ENCODE measurements around the gene FOXP1.

Gene FOXP1

GRCh38 chr3:71311661-71312046, 271.9 kb downstream of the FOXP1 start:
- TF ChIP-seq POLR2A (IDR thresholded peaks at IDR 0.05; ENCODE audit: low read depth, low read length) = no peak
- TF ChIP-seq TAF1 (IDR thresholded peaks at IDR 0.05; ENCODE audit: borderline replicate concordance, low read depth, low read length) = no peak
- no peak for TF ChIP-seq POLR2AphosphoS5 (IDR thresholded peaks at IDR 0.05; ENCODE audit: low read depth, low read length)
- FAIRE-seq = no peak
- DNase-seq (ENCODE audit: insufficient read length) = no peak

DNA sequence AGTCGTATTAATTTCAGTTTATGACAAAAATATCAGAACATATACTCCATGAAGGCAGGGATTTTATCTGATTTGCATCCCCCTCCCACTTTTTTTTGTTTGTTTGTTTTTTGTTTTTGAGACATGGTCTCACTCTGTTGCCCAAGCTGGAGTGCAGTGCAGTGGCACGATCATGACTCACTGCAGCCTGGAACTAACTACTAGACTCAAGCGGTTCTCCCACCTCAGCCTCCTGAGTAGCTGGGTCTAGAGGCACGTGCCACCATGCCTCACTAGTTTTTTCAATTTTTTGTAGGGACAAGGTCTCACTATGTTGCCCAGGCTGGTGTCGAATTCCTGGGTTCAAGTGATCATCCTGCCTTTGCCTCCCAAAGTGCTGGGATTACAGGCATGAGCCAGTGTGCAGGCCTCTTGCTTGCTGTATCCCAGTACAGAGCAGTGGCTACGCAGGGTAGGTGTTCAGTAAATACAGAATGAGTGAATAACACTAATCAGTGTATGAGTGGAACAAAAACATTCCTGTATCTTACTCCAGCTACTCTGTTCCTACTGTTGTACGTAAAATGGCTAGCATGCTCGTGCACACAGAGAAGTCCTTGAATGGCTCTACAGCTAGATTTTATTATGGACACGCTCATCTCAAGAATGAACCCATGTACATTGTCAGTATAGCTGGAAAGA, 272.4 kb downstream of the FOXP1 start:
- no peak for FAIRE-seq
- TF ChIP-seq POLR2AphosphoS5 (IDR thresholded peaks at IDR 0.05; ENCODE audit: low read depth, low read length) = no peak
- TF ChIP-seq TAF1 (IDR thresholded peaks at IDR 0.05; ENCODE audit: borderline replicate concordance, low read depth, low read length) = no peak
- no peak for TF ChIP-seq POLR2A (IDR thresholded peaks at IDR 0.05; ENCODE audit: low read depth, low read length)

GRCh38 chr3:71310359-71310979, 273.1 kb downstream of the FOXP1 start:
- FAIRE-seq (no peak), DNase-seq (ENCODE audit: insufficient read length) (no peak)
- TF ChIP-seq POLR2A (IDR thresholded peaks at IDR 0.05; ENCODE audit: low read depth, low read length) (no peak), POLR2AphosphoS5 (IDR thresholded peaks at IDR 0.05; ENCODE audit: low read depth, low read length) (no peak), TAF1 (IDR thresholded peaks at IDR 0.05; ENCODE audit: borderline replicate concordance, low read depth, low read length) (no peak)

More for the DNA sequence above, 272.4 kb downstream of the FOXP1 start:
- DNase-seq (ENCODE audit: insufficient read length) = no peak

DNA sequence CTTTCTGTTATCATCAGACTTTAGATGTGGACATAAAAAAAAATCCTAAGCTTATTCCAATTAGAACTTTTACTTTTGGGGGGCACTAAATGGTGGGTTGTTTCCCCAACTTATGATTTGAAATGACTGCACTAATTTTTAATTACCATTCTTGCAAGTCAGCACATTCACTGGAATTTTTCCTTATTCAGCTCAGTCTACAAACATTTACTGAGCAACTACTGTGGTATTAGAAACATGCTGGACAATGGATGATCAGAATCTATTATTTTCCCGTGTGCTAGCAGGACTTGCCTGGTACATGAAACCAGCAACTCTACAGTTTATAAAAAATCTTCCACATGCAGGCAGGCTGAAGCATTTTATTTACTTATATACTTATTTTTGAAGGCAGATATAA, 273.6 kb downstream of the FOXP1 start:
- TF ChIP-seq TAF1 (IDR thresholded peaks at IDR 0.05; ENCODE audit: borderline replicate concordance, low read depth, low read length) (no peak), POLR2A (IDR thresholded peaks at IDR 0.05; ENCODE audit: low read depth, low read length) (no peak), POLR2AphosphoS5 (IDR thresholded peaks at IDR 0.05; ENCODE audit: low read depth, low read length) (no peak)
- FAIRE-seq (no peak), DNase-seq (ENCODE audit: insufficient read length) (no peak)

- FAIRE-seq (no peak), DNase-seq (ENCODE audit: insufficient read length) (no peak)
- TF ChIP-seq POLR2AphosphoS5 (IDR thresholded peaks at IDR 0.05; ENCODE audit: low read depth, low read length) (no peak), TAF1 (IDR thresholded peaks at IDR 0.05; ENCODE audit: borderline replicate concordance, low read depth, low read length) (no peak), POLR2A (IDR thresholded peaks at IDR 0.05; ENCODE audit: low read depth, low read length) (no peak)
Measured at GRCh38 chr3:71309342-71309741, 274.2 kb downstream of the FOXP1 start.

GRCh38 chr3:71308836-71309235, 274.7 kb downstream of the FOXP1 start:
- TF ChIP-seq TAF1 (IDR thresholded peaks at IDR 0.05; ENCODE audit: borderline replicate concordance, low read depth, low read length) (no peak), POLR2A (IDR thresholded peaks at IDR 0.05; ENCODE audit: low read depth, low read length) (no peak), POLR2AphosphoS5 (IDR thresholded peaks at IDR 0.05; ENCODE audit: low read depth, low read length) (no peak)
- FAIRE-seq (no peak), DNase-seq (ENCODE audit: insufficient read length) (no peak)

DNA sequence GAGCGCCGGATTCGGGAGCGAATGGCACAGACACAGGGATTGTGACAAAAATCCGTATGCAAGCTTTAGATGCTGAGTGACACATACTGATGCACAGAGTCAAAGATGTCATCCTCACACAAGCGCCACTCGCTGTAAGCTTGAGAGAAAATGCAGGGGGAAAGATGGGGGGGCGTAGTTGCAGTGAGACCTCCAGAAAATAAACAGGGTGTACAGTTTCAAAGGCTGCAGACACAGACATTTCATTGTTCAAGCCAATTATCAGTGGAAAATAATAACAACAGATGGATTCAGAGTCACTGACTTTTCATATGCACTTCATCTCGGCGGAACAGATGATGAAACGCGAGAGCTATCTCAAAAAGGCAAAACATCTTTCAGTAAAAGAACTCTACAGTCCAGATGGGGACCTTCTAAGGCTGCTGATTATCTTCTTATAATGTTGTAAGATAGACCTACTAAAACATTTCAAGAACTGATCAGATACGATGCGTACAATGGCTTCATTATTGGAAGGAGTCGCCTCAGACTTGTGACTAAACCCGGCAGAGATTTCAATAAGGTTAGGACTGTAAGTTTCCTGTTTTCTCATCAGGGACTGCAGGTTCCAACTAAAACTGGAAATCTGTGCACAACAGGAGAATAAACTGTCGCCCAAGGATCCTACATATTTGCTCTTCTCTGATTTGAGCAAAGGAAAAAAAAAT, 275.4 kb downstream of the FOXP1 start:
- no peak for FAIRE-seq
- no peak for DNase-seq (ENCODE audit: insufficient read length)
- TF ChIP-seq POLR2AphosphoS5 (IDR thresholded peaks at IDR 0.05; ENCODE audit: low read depth, low read length) = no peak
- TF ChIP-seq POLR2A (IDR thresholded peaks at IDR 0.05; ENCODE audit: low read depth, low read length) = no peak
- no peak for TF ChIP-seq TAF1 (IDR thresholded peaks at IDR 0.05; ENCODE audit: borderline replicate concordance, low read depth, low read length)

DNA sequence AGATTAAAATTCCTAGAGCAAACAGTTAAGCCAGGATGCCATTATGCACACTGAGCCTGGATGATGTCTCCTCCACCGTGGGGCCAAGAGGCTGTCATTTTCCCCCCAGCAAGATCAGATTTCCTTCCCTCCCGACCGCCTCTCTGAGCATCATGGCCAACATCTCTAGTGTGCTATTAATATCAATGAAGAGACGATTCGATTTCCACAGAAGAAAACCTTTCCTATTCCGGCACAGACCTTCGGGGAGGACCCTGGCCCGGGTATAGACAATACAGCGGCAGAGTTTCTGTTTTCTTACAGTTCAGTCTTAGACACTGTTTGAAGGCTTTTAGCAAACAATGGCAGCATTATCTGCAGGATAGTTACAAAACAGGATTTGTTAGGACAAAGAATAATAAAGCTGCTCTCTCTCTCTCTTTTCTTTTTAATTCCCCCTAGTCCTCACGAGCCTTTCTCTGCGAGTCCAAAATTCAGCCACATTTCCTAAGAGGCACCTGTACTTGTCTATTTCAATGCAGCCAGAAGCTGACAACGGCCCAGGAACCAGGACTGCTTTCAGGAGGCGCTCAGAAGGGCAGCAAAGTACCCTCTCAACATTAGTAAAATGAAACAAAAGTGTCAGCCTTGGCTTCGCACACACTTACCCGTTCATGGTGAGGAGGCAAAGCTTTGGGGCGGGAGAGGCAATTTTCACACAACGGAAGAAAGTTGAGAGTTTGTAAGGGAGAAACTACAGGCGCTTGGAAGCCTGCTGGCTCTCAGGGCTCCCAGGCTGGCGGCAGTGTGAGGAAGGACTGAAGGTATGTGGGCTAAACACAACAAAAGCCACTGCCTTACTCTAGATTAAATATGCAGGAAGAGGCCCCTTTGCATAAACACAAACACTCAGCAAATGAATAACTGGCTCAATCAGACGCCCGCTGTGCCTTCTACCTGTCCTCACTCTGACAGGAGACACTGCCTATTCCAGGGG, 278.0 kb downstream of the FOXP1 start:
- TF ChIP-seq TAF1 (IDR thresholded peaks at IDR 0.05; ENCODE audit: borderline replicate concordance, low read depth, low read length) (no peak), POLR2A (IDR thresholded peaks at IDR 0.05; ENCODE audit: low read depth, low read length) (no peak), POLR2AphosphoS5 (IDR thresholded peaks at IDR 0.05; ENCODE audit: low read depth, low read length) (no peak)
- FAIRE-seq = no peak
- no peak for DNase-seq (ENCODE audit: insufficient read length)

DNA sequence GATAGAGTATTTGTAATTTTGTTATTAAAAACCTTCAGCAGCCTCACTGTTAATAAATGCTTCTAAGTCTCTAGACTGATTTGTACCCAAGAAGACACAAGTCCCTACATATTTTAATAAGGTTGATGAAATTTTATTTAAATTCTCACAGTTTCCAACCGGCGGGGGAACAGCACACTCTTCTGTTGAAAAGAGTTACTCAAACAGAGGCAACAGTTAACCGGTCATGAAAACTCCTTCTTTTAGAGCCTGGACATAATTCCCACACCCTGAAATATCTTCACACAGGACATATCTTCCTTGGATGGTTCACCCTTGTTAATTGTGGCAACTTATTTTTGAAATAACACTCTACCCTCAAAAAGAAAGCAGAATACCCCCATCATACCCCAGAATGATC, 278.8 kb downstream of the FOXP1 start:
- DNase-seq (ENCODE audit: insufficient read length) (no peak), FAIRE-seq (no peak)
- no peak for TF ChIP-seq POLR2AphosphoS5 (IDR thresholded peaks at IDR 0.05; ENCODE audit: low read depth, low read length)
- no peak for TF ChIP-seq TAF1 (IDR thresholded peaks at IDR 0.05; ENCODE audit: borderline replicate concordance, low read depth, low read length)
- no peak for TF ChIP-seq POLR2A (IDR thresholded peaks at IDR 0.05; ENCODE audit: low read depth, low read length)

- DNase-seq (ENCODE audit: insufficient read length) = no peak
- TF ChIP-seq POLR2A (IDR thresholded peaks at IDR 0.05; ENCODE audit: low read depth, low read length) = no peak
- TF ChIP-seq POLR2AphosphoS5 (IDR thresholded peaks at IDR 0.05; ENCODE audit: low read depth, low read length) = no peak
- TF ChIP-seq TAF1 (IDR thresholded peaks at IDR 0.05; ENCODE audit: borderline replicate concordance, low read depth, low read length) = no peak
- no peak for FAIRE-seq
Measured at GRCh38 chr3:71304247-71304646, 279.3 kb downstream of the FOXP1 start.

All from GM12892 (cell line).